ENCODE measurements around the gene FOXJ3.

The FOXJ3 gene

GRCh38 chr1:42143896-42144710 lies 190.9 kb downstream of the FOXJ3 start:
- no peak for DNase-seq (ENCODE audit: low read depth)

- DNase-seq (ENCODE audit: low read depth) = no peak
Observed at GRCh38 chr1:42142894-42143675, 191.9 kb downstream of the FOXJ3 start.

DNA sequence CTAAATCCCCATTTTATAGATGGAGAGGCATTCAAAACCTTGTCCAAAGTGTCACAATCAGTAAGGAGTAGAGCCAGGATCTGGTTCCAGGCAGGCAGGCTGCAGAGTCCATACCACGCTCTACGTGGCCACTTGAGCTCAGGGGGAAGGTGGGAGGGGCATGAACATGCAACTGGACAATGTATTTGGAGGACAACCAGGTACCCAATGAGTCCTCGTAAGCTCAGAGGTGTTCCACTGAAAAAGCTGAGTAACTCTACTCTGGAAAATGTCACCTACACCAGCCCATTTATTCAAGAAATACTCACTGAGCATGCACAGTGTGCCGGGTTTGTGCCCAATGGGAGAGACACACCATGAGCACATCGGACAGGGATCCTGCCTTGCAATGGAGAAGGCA lies 193.1 kb downstream of the FOXJ3 start:
- DNase-seq (ENCODE audit: low read depth) = no peak

- no peak for DNase-seq (ENCODE audit: low read depth)
Observed at GRCh38 chr1:42140191-42140590, 194.8 kb downstream of the FOXJ3 start.

GRCh38 chr1:42139444-42139843 lies 195.6 kb downstream of the FOXJ3 start:
- no peak for DNase-seq (ENCODE audit: low read depth)

DNA sequence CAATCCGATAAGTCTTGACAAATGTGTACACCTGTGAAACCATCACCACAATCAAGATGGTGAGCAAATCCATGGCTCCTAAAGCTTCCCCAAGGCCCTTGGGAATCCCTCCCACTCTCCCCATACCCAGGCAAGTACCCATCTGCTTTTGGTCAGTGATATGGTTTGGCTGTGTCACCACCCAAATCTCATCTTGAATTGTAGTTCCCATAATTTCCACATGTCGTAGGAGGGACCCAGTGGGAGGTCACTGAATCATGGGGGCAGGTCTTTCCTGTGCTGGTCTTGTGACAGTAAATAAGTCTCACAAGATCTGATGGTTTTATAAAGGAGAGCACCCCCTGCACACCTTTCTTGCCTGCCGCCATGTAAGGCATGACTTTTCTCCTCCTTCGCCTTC lies 196.4 kb downstream of the FOXJ3 start:
- no peak for DNase-seq (ENCODE audit: low read depth)

DNA sequence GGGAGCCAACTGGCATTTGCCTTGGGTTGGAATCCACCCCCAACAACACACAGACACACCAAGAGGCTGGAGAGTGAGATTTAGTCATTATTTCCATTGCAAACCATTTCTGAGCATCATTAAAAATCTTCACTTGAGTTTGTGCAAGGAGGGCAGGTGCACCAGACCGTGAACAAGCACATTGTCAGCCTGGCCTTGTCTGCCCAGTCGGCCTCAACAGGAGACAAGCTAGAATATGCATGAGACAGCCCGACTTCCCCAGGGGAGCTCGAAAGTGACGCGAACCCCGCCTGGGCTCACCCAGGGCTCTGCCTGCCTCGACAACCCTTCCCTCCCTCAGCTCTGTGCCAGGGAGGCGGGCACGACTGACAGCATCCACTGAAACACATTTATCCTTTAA lies 197.3 kb downstream of the FOXJ3 start:
- DNase-seq (ENCODE audit: low read depth) = no peak

DNA sequence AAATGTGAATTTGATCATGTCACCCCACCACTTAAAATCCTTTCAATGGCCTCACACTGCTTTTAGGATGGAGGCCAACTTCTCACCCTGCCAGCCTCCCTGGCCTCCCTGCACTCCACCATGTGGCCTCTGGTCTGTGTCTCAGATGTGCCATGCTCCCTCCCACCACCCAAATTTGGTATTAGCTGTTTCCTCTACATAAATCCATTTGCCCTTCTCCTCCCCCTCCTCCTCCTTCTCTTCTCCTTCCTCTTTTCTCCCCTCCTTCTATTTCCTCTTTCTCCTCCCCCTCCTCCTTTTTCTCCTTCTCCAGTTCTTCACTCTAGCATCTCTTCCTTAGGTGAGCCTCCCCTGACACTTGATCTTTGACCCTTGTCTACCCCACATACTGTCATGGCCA lies 198.6 kb downstream of the FOXJ3 start:
- no peak for DNase-seq (ENCODE audit: low read depth)

DNA sequence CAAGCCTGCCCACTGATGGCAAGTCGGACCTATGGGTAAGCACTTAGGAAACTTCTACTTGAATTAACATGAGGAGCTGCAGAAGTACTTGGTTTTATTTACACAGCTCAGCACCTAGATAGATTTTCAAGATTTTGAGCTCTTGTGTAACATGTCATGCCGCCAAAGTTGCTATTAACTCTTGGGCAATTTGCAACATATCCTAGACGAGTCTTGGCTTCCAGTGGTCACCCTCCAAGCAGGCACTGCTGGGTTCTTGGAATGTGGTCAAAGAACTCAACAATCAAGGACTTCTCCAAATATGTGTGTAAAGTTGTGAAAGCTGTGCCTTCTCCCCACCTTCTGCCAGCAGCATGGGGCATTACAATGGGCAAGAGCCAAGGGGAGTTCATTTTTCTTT lies 199.6 kb downstream of the FOXJ3 start:
- DNase-seq (ENCODE audit: low read depth) = no peak

DNA sequence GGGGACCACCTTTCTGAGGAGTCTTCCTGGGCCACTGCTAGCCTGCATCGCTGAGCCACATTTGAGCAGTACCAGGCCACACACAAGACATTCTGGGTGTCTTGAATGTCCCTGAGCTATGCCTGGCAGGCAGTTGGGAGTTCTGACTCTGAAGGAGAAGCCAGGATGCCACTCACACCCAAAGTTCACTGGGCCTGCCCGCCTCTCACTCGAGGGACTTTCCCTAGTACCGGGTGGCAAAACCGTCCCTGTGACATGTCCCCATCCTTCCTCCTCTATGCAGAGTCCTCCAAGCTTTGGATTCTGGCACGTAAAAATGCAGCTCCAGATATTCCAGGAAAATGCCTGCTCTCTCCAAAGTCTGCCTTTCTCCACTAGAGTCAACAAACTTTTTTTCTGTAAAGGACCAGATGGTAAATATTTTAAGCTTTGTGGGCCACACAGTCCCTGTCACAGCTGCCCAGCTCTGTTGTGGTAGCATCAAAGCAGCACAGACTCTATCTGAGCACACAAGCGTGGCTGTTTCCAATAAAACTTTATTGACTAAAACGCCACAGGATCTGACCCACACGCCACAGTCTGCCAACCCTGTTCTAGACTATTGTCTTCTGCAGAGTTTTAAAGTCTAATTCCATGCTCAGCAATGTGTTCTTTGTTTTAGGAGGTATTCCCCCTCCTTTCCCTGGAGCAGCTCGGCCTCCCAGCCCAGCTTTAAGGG lies 201.1 kb downstream of the FOXJ3 start:
- DNase-seq (ENCODE audit: low read depth) = no peak

- DNase-seq (ENCODE audit: low read depth) = no peak
Observed at GRCh38 chr1:42133390-42133789, 201.6 kb downstream of the FOXJ3 start.

DNA sequence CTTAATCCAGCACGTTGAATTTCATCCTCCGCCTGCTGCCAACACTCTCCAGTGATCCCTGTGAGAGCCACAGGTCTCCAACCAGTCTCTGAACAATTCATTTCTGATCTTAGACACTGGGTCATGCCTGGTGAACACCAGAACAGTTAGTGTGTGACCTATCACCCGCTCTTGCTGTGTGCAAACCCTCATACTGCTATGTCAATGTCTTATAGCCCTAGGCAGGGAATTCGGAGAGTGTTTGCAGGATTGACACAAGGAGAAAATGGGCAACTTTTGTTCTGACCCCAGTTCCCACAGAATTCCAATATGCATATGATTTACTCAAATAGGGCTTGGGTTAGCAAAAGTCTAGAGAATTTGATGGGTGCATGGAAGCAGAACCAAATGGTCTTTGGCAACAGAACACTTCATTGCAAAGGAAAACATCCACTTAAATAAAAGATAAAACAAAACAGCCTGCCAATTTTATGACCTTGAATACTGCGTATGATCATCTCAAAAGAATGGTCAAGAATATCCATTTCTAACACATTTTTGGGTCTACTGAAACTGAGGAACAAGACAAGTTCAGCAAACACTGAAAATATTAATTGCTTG lies 204.9 kb downstream of the FOXJ3 start:
- no peak for DNase-seq (ENCODE audit: low read depth)

DNA sequence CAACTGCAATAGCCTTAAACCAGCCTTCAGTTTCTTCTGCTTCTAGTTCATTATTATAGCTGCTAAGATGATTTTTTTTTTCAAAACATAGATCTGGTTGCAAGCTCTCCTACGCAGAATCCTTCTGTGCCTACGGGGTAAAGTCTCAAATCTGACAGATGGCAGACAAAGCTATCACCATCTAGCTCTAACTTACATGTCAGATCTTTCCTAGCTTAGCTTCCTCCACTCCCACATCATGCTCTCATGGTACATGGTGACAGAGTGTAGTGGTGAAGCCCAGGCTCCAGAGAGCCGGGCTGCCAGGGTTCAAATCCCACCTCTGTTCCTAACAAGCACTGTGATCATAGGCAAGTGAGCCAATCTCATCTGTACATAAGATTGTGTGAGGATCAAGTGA lies 206.1 kb downstream of the FOXJ3 start:
- no peak for DNase-seq (ENCODE audit: low read depth)

DNA sequence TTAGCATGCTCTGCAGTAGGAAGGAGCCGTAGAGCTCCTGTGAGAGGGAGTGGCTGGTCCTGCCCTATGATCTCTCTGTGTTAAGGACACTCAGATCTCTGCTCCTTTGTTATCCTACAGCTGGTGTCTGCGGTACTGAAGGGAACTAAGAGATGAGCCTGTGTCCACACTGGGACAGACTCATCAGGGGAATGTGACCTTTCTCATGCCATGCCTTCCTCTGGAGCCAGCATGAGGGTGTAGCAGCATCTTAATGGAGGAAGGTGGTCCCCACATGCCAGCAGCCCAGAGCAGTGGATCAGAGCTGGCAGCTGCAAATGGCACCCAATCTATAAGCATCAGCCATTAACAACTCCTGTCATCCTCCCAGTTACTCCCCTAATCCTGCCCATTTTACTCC lies 206.5 kb downstream of the FOXJ3 start:
- DNase-seq (ENCODE audit: low read depth) = no peak

- no peak for DNase-seq (ENCODE audit: low read depth)
Observed at GRCh38 chr1:42127767-42128166, 207.3 kb downstream of the FOXJ3 start.

Data from GM04504 (cell line).